ENCODE data around the gene ENPEP. TPM values are rescaled to one million over a fixed set of nuclear protein-coding genes. Genes with fewer than 3 reads are reported as not detected.

ENPEP gene
- total and polyA plus RNA-seq, 5 experiments from 2014 or later: not detected

Other genes with a start within 250 kb of the ENPEP start
- not detected for gene PITX2, start 146.9 kb downstream of the ENPEP start, total RNA-seq
- not detected for gene PITX2, start 146.9 kb downstream of the ENPEP start, polyA plus RNA-seq